Small intestine (tissue), 7 donors: ENCODE results near the gene TENT4B. TPM values are rescaled to one million over a fixed set of nuclear protein-coding genes. Genes with fewer than 3 reads are reported as not detected.
"Not testable (repeated sequence)": the region's sequence is repeated elsewhere in the genome, so short reads cannot be mapped to it uniquely, and the experiment has no call there.

Experiments
- DNase-seq, 2 donors: peaks; one replicate each; pipeline versions ENCODE4 v3.0.0 to v3.0.0-alpha.2; 2013
- FAIRE-seq: peaks from 2 replicates; lab custom pipeline; 2012; peaks lifted over from hg19 to GRCh38; lab: Jason Lieb, UNC
- H3K27ac ChIP-seq, 3 donors: one replicate each; pipeline ENCODE4 v1.5.1; 2013; ENCODE audit warnings: low read length in 2 of 3, mild to moderate bottlenecking in 2 of 3, control low read depth in 1 of 3, inconsistent platforms in 1 of 3, low read depth in 1 of 3, moderate library complexity in 1 of 3
- H3K27me3 ChIP-seq, 3 donors: one replicate each; pipeline ENCODE4 v1.6.1; 2013; ENCODE audit warnings: low read length in 3 of 3, inconsistent platforms in 1 of 3; ENCODE audit not compliant: control insufficient read depth in 3 of 3, insufficient read depth in 3 of 3
- H3K36me3 ChIP-seq, 3 donors: one replicate each; pipeline ENCODE4 v1.6.1; 2013; ENCODE audit warnings: low read length in 3 of 3, inconsistent platforms in 1 of 3, low read depth in 1 of 3, mild to moderate bottlenecking in 1 of 3, moderate library complexity in 1 of 3; ENCODE audit not compliant: control insufficient read depth in 3 of 3, insufficient read depth in 2 of 3
- H3K4me1 ChIP-seq, 3 donors: one replicate each; pipeline ENCODE4 v1.6.1; 2013; ENCODE audit warnings: low read length in 2 of 3, inconsistent platforms in 1 of 3, low read depth in 1 of 3, mild to moderate bottlenecking in 1 of 3, moderate library complexity in 1 of 3; ENCODE audit not compliant: control insufficient read depth in 3 of 3, insufficient read depth in 2 of 3
- H3K4me3 ChIP-seq, 3 donors: one replicate each; pipeline ENCODE4 v1.5.1; 2013; ENCODE audit warnings: low read length in 3 of 3, control low read depth in 1 of 3, inconsistent platforms in 1 of 3, low read depth in 1 of 3, mild to moderate bottlenecking in 1 of 3, moderate library complexity in 1 of 3
- H3K9me3 ChIP-seq, 2 donors: one replicate each; pipeline ENCODE4 v1.6.1; 2013; ENCODE audit warnings: low read depth in 1 of 2, low read length in 1 of 2; ENCODE audit not compliant: control insufficient read depth in 2 of 2, insufficient read depth in 1 of 2
- WGBS, 3 donors: extraction: QIAGEN DNeasy Blood & Tissue Kit; methylation state at CpG; one replicate each; pipeline ENCODE4 v1.1.7; 2013; 5-methylcytosine and 5-hydroxymethylcytosine counted together
- polyA plus RNA-seq, 4 donors: library from polyadenylated mRNA; stranded (reverse) in 3 of 4; unstranded in 1 of 4; fragments of 200-250 nt in 3 of 4; fragments of 120-200 nt in 1 of 4; gene quantifications; one replicate each; pipeline versions ENCODE4 v1.2.1 to v1.2.3, GENCODE V29; 2013
- donor health status: healthy with polysubstance abuse.
- donor health status: control.
- donor health status: control.
- donor health status: Bipolar disorder and iron deficiency.
- donor health status: healthy.

Gene TENT4B
- polyA plus RNA-seq, 4 donors, result 5.1 to 19.4 (median 7.4) TPM

DNA sequence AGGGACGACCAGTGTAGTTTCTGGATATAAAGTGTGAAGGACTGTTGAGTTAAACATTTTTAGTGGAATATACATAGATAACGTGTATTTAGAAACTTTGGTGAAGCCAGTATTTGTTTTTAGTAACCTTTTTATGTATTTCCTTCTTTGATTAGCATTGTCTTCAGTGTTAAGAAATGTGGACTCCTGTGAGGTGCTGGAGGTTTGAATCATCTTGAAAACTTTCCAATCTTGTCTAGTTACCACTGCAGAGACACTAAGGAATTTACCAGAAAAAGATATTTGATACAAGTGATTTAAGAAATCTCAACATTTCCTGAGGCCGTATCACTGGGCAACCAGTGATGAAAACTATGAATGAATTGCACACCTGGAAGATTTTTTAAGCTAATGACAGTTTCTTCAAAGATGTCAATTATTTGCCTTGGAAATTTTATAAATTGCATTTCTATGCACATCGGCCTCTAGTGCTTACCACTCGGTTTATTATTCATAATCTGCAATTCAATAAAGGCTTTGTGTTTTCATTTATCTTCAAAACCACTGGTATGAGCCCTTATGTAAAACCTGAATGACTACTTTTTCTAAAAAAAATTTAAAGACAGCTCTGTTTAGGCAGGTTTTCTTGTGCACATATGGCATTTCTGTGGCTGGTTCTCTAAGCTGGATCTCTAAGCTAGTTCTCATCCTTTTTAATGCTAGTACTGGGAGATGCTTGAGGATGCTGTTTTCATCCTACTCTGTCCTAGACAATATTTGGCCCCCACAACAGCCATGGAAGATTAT lies 81.9 kb downstream of the TENT4B start:
- peaks cover 0 to 5% (median 0%) of the 10 kb centered on the region in 3 donors for H3K36me3 ChIP-seq
- WGBS, 3 donors, result 64 to 78% (median 71%) methylated on average over 5 of the region's 5 CpGs
- no peak overlapping the region for H3K27ac ChIP-seq
- no peaks in the 10 kb centered on the region for H3K9me3 ChIP-seq
- FAIRE-seq (no peak), DNase-seq (no peak)
- H3K4me1 ChIP-seq, result no peaks in the 10 kb centered on the region
- no peak overlapping the region for H3K4me3 ChIP-seq
- H3K27me3 ChIP-seq, result no peaks in the 10 kb centered on the region

GRCh38 chr16:50235581-50235980 lies 82.5 kb downstream of the TENT4B start:
- FAIRE-seq (no peak), DNase-seq (no peak)
- 70 to 73% (median 73%) methylated on average over 6 of the region's 6 CpGs for WGBS, 3 donors
- H3K27ac ChIP-seq, result no peak overlapping the region
- no peaks in the 10 kb centered on the region for H3K27me3 ChIP-seq
- H3K4me3 ChIP-seq, result no peak overlapping the region
- H3K4me1 ChIP-seq, result no peaks in the 10 kb centered on the region
- no peaks in the 10 kb centered on the region for H3K9me3 ChIP-seq
- peaks cover 0 to 3% (median 0%) of the 10 kb centered on the region in 3 donors for H3K36me3 ChIP-seq

DNA sequence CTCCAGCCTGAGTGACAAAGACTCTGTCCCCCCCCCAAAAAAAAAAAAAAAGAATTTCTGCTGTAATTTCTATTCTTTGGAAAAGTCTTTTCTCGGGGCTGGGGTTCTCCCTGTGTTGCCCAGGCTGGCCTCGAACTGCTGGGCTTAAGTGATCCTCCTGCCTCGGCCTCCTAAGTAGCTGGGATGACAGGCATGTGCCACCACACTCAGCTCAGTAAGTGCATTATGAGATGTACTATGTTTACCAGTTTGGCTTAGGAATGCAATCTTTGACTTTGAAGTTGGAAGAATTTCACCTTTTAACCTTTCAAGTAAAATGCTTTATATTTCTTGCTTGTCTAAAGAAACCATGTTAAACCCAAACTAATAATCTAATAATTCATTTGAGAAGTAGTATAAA lies 85.2 kb downstream of the TENT4B start:
- H3K9me3 ChIP-seq, result no peaks in the 10 kb centered on the region
- 89 to 95% (median 95%) methylated on average over 3 of the region's 3 CpGs for WGBS, 3 donors

GRCh38 chr16:50238868-50239301 lies 85.8 kb downstream of the TENT4B start:
- H3K4me1 ChIP-seq, result no peaks in the 10 kb centered on the region
- 33 to 64% (median 40%) methylated on average over 5 of the region's 5 CpGs for WGBS, 3 donors
- no peaks in the 10 kb centered on the region for H3K9me3 ChIP-seq
- H3K36me3 ChIP-seq, result no peaks in the 10 kb centered on the region
- no peak overlapping the region for H3K27ac ChIP-seq
- H3K4me3 ChIP-seq, result no peak overlapping the region
- FAIRE-seq (no peak), DNase-seq (no peak)
- no peaks in the 10 kb centered on the region for H3K27me3 ChIP-seq

More for the DNA sequence above, 85.2 kb downstream of the TENT4B start:
- H3K27ac ChIP-seq, result no peak overlapping the region
- no peaks in the 10 kb centered on the region for H3K4me1 ChIP-seq
- no peak for DNase-seq
- no peaks in the 10 kb centered on the region for H3K36me3 ChIP-seq
- no peaks in the 10 kb centered on the region for H3K27me3 ChIP-seq
- no peak for FAIRE-seq
- H3K4me3 ChIP-seq, result no peak overlapping the region

DNA sequence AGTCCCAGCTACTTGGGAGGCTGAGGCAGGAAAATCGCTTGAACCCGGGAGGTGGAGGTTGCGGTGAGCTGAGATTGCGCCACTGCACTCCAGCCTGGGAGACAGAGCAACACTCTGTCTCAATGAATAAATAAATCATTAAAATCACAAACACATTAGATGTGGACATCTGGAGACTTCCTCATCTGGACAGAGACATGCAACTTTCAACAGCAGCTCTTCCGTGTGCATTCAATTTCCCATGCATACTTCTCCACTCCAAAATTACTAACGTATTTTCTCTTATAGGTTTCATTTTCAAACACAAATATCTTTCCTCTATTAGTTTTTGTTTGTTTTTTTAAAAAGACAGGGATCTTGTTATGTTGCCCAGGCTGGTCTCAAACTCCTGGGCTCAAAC lies 89.9 kb downstream of the TENT4B start:
- H3K27me3 ChIP-seq, H3K27ac ChIP-seq, H3K36me3 ChIP-seq, H3K4me1 ChIP-seq, DNase-seq, H3K4me3 ChIP-seq, H3K9me3 ChIP-seq, FAIRE-seq: not testable (repeated sequence)
- 72 to 75% (median 73%) methylated on average over 6 of the region's 6 CpGs for WGBS, 3 donors

- no peaks in the 10 kb centered on the region for H3K9me3 ChIP-seq
- H3K4me3 ChIP-seq, result no peak overlapping the region
- H3K27me3 ChIP-seq, result peaks cover 0 to 6% (median 0%) of the 10 kb centered on the region in 3 donors
- FAIRE-seq (no peak), DNase-seq (no peak)
- peaks cover 0 to 8% (median 2%) of the 10 kb centered on the region in 3 donors for H3K4me1 ChIP-seq
- no peak overlapping the region for H3K27ac ChIP-seq
- H3K36me3 ChIP-seq, result no peaks in the 10 kb centered on the region
- 90 to 93% (median 92%) methylated on average over 9 of the region's 9 CpGs for WGBS, 3 donors
These were observed 91.0 kb downstream of the TENT4B start for GRCh38 chr16:50244140-50244503.

DNA sequence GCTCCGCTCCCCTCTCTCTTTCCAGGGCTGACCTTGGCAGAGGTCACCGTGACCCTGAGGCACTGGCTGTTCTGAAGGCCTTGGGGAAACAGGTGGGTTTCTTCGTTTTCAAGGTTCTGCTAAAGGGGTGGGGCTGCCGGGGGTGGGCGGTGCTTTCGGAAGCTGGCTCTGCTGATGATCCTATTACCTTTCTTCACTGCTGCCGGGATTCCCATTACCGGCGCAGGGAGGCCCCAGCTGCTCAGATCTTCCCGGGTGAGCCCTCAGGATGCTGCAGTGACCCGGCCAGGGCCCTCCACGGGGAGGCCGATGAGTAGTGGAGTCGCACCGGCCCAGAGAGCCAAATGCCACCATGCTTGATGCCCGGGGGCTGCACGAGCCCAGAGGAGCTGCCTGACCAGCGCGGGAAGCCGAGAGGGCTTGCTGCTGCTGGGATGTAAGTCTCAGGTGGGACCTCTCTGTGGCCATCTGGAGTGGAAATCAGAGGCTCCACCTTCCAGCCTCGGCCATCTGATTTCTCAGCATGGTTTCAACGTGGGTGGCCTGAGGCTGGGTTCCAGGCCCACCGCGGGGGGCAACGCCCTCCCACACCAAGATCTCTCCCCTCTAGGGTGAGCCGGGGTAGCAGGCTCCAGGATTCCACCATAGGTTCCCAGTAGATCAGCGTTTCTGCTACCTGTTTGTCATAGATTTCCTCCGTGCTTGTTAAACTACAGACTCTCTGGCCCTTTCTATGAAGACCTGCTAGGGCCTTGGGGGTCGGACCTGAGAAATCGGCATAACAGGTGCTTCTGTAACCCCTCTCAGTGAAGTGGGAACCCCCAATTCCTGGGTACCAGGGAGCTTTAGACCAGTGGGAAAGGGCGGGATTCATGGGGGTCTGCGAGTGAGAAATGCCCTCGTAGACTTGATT lies 91.7 kb downstream of the TENT4B start:
- Histone ChIP-seq H3K4me1 (peaks cover 0 to 9% (median 2%) of the 10 kb centered on the region in 3 donors), H3K27ac (no peak overlapping the region)
- DNase-seq, result peak in 1 of 2 donors; percentile 39

More for the DNA sequence above, 91.7 kb downstream of the TENT4B start:
- peak overlapping the region in 2 of 3 donors; percentile 32 to 61 for H3K4me3 ChIP-seq
- no peaks in the 10 kb centered on the region for H3K9me3 ChIP-seq
- FAIRE-seq, result no peak
- H3K36me3 ChIP-seq, result no peaks in the 10 kb centered on the region
- 26 to 44% (median 41%) methylated on average over 32 to 33 of the region's 33 CpGs for WGBS, 3 donors
- H3K27me3 ChIP-seq, result peaks cover 0 to 6% (median 0%) of the 10 kb centered on the region in 3 donors
